HG02763 (cell line): ENCODE results near the gene SLC4A1AP.

Source experiments
- ATAC-seq: cut with Tn5 transposase; IDR thresholded peaks from one replicate; pipeline ENCODE4 v1.9.1; 2021; ENCODE audit warnings: mild to moderate bottlenecking, moderate library complexity; ENCODE audit not compliant: unreplicated experiment

SLC4A1AP gene

GRCh38 chr2:27716301-27717069, 52.8 kb downstream of the SLC4A1AP start:
- no peak for ATAC-seq

- ATAC-seq = no peak
Measured at GRCh38 chr2:27717070-27717795, 53.5 kb downstream of the SLC4A1AP start.

- no peak for ATAC-seq
Measured at GRCh38 chr2:27720004-27720551, 56.4 kb downstream of the SLC4A1AP start.

- ATAC-seq = no peak
Measured at GRCh38 chr2:27721335-27721734, 57.6 kb downstream of the SLC4A1AP start.

- no peak for ATAC-seq
Measured at GRCh38 chr2:27721884-27722485, 58.3 kb downstream of the SLC4A1AP start.

- ATAC-seq = no peak
Measured at GRCh38 chr2:27723372-27724144, 59.9 kb downstream of the SLC4A1AP start.

- no peak for ATAC-seq
Measured at GRCh38 chr2:27724191-27724590, 60.5 kb downstream of the SLC4A1AP start.

- ATAC-seq = no peak
Measured at GRCh38 chr2:27724905-27725701, 61.4 kb downstream of the SLC4A1AP start.

- ATAC-seq = no peak
Measured at GRCh38 chr2:27727257-27727656, 63.6 kb downstream of the SLC4A1AP start.

GRCh38 chr2:27728081-27728858, 64.6 kb downstream of the SLC4A1AP start:
- no peak for ATAC-seq

GRCh38 chr2:27729198-27729597, 65.5 kb downstream of the SLC4A1AP start:
- ATAC-seq = no peak

GRCh38 chr2:27729614-27730013, 65.9 kb downstream of the SLC4A1AP start:
- no peak for ATAC-seq

- no peak for ATAC-seq
Measured at GRCh38 chr2:27730261-27730662, 66.6 kb downstream of the SLC4A1AP start.

GRCh38 chr2:27730980-27731691, 67.4 kb downstream of the SLC4A1AP start:
- ATAC-seq = no peak

- no peak for ATAC-seq
Measured at GRCh38 chr2:27734305-27734704, 70.6 kb downstream of the SLC4A1AP start.

- no peak for ATAC-seq
Measured at GRCh38 chr2:27735263-27735904, 71.7 kb downstream of the SLC4A1AP start.

- ATAC-seq = no peak
Measured at GRCh38 chr2:27736031-27736889, 72.6 kb downstream of the SLC4A1AP start.
